ENCODE results near the gene SV2C.
"Not testable (repeated sequence)": the region's sequence is repeated elsewhere in the genome, so short reads cannot be mapped to it uniquely, and the experiment has no call there.

The SV2C gene

GRCh38 chr5:76310208-76310607 lies 227.0 kb downstream of the SV2C start:
- DNase-seq: no peak

- DNase-seq: no peak
Observed at GRCh38 chr5:76312783-76313182, 229.6 kb downstream of the SV2C start.

GRCh38 chr5:76314643-76315042 lies 231.5 kb downstream of the SV2C start:
- DNase-seq: no peak

- no peak for DNase-seq
Observed at GRCh38 chr5:76319673-76320072, 236.5 kb downstream of the SV2C start.

GRCh38 chr5:76323494-76323893 lies 240.3 kb downstream of the SV2C start:
- DNase-seq: not testable (repeated sequence)

- no peak for DNase-seq
Observed at GRCh38 chr5:76325326-76325725, 242.1 kb downstream of the SV2C start.

GRCh38 chr5:76325876-76326491 lies 242.8 kb downstream of the SV2C start:
- DNase-seq: no peak

GRCh38 chr5:76326577-76327302 lies 243.6 kb downstream of the SV2C start:
- DNase-seq: no peak

- no peak for DNase-seq
Observed at GRCh38 chr5:76329346-76329745, 246.2 kb downstream of the SV2C start.

- DNase-seq: no peak
Observed at GRCh38 chr5:76331126-76331525, 247.9 kb downstream of the SV2C start.

GRCh38 chr5:76332102-76332501 lies 248.9 kb downstream of the SV2C start:
- no peak for DNase-seq

GRCh38 chr5:76332611-76333205 lies 249.5 kb downstream of the SV2C start:
- no peak for DNase-seq

GRCh38 chr5:76333571-76333970 lies 250.4 kb downstream of the SV2C start:
- no peak for DNase-seq

- DNase-seq: no peak
Observed at GRCh38 chr5:76334574-76334973, 251.4 kb downstream of the SV2C start.

GRCh38 chr5:76335451-76335850 lies 252.3 kb downstream of the SV2C start:
- DNase-seq: not testable (repeated sequence)

- DNase-seq: not testable (repeated sequence)
Observed at GRCh38 chr5:76336253-76336809, 253.1 kb downstream of the SV2C start.

GRCh38 chr5:76337953-76338451 lies 254.8 kb downstream of the SV2C start:
- DNase-seq: no peak

GRCh38 chr5:76339919-76340318 lies 256.7 kb downstream of the SV2C start:
- no peak for DNase-seq

- no peak for DNase-seq
Observed at GRCh38 chr5:76341651-76342334, 258.6 kb downstream of the SV2C start.

GRCh38 chr5:76342474-76342873 lies 259.3 kb downstream of the SV2C start:
- DNase-seq: no peak

GRCh38 chr5:76345582-76345981 lies 262.4 kb downstream of the SV2C start:
- no peak for DNase-seq

- no peak for DNase-seq
Observed at GRCh38 chr5:76351176-76351575, 268.0 kb downstream of the SV2C start.

GRCh38 chr5:76351577-76351976 lies 268.4 kb downstream of the SV2C start:
- DNase-seq: no peak

Data from NCI-H446 (cell line).